ENCODE data around the gene BTNL9. TPM values are rescaled to one million over a fixed set of nuclear protein-coding genes. Genes with fewer than 3 reads are reported as not detected.

The BTNL9 gene
- total and polyA plus RNA-seq, 2 of the 8 experiments (the other 6 are each of a cell fraction or from before 2014, with no cell fraction given), result 0.23 to 0.89 TPM

DNA sequence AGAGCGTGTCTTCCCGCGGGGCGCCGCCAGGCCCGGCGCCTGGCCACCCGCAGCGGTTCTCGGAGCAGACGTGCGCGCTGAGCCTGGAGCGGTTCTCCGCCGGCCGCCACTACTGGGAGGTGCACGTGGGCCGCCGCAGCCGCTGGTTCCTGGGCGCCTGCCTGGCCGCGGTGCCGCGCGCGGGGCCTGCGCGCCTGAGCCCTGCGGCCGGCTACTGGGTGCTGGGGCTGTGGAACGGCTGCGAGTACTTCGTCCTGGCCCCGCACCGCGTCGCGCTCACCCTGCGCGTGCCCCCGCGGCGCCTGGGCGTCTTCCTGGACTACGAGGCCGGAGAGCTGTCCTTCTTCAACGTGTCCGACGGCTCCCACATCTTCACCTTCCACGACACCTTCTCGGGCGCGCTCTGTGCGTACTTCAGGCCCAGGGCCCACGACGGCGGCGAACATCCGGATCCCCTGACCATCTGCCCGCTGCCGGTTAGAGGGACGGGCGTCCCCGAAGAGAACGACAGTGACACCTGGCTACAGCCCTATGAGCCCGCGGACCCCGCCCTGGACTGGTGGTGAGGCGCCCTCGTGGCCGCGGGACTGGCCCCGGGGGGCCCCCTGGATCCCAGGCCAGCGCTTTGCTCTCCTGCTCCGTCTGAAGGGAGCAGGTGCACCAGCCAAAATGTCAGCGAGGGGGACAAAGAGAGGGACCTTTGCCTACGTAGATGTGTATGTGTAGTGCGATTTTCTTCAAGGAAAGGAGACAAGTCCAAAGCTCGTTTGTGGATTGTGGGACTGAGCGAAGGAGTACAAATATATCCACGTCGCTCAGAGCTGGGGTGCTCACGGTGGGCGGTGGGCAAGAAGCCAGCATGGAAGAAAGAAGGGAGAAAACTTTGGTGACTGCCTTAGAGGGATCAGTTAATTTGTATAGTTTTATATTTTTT, 19.5 kb downstream of the BTNL9 start (continued):
- no peak for TF ChIP-seq SRF (IDR thresholded peaks at IDR 0.05; ENCODE audit: low read depth, low read length)
- no peak for TF ChIP-seq HDAC6 (IDR thresholded peaks at IDR 0.05; ENCODE audit: low read depth, low read length)
- no peak for TF ChIP-seq POLR2A (IDR thresholded peaks at IDR 0.05; ENCODE audit: control extremely low read depth in 1 of 2, low read depth in 2 of 2, low read length in 2 of 2)
- TF ChIP-seq MAX (IDR thresholded peaks at IDR 0.05), result peak; percentile 69
- no peak for TF ChIP-seq MAFK (IDR thresholded peaks at IDR 0.05; ENCODE audit: low read depth, low read length)
- TF ChIP-seq ASH2L (IDR thresholded peaks at IDR 0.05; ENCODE audit: low read length), result peak; percentile 31
- no peak for TF ChIP-seq TBP (IDR thresholded peaks at IDR 0.05; ENCODE audit: low read depth, low read length)
- TF ChIP-seq NRF1 (IDR thresholded peaks at IDR 0.05; ENCODE audit: low read depth, low read length), result no peak
- TF ChIP-seq CBX5 (IDR thresholded peaks at IDR 0.05; ENCODE audit: low read depth, low read length), result no peak
- peak in 1 of 2 experiments; percentile 21; a peak in 2 of 4 replicates for TF ChIP-seq RAD21 (IDR thresholded peaks at IDR 0.05 in 1 of 2, conservative IDR thresholded peaks at IDR 0.05 in 1 of 2; ENCODE audit: low read depth in 2 of 2, low read length in 2 of 2)
- TF ChIP-seq SUZ12 (IDR thresholded peaks at IDR 0.05; ENCODE audit: low read length), result peak; percentile 95
